ENCODE data around the gene WDHD1. TPM values are rescaled to one million over a fixed set of nuclear protein-coding genes. Genes with fewer than 3 reads are reported as not detected.
"Not testable (repeated sequence)": the region's sequence is repeated elsewhere in the genome, so short reads cannot be mapped to it uniquely, and the experiment has no call there.

Gene WDHD1
- total RNA-seq, 3 donors from 2014 or later, result 40.6 to 47.8 (median 43.1) TPM

GRCh38 chr14:55053018-55053417 lies 26.1 kb upstream of the WDHD1 start:
- H3K36me3 Mint-ChIP-seq (ENCODE audit: insufficient read depth), result peaks cover 15% of the 10 kb centered on the region
- peaks cover 46% of the 10 kb centered on the region for H3K4me1 Mint-ChIP-seq (ENCODE audit: low read depth)
- no peaks in the 10 kb centered on the region for H3K27me3 Mint-ChIP-seq (ENCODE audit: low read depth)
- ATAC-seq, result no peak
- DNase-seq, result no peak
- H3K4me3 Mint-ChIP-seq, result peak overlapping the region; percentile 92
- no peaks in the 10 kb centered on the region for H3K9me3 Mint-ChIP-seq

- H3K27me3 Mint-ChIP-seq (ENCODE audit: low read depth), result no peaks in the 10 kb centered on the region
- H3K4me1 Mint-ChIP-seq (ENCODE audit: low read depth), result peaks cover 45% of the 10 kb centered on the region
- ATAC-seq (peak; percentile 20 to 30), DNase-seq (no peak)
- H3K9me3 Mint-ChIP-seq, result no peaks in the 10 kb centered on the region
- peak overlapping the region; percentile 92 for H3K4me3 Mint-ChIP-seq
- H3K36me3 Mint-ChIP-seq (ENCODE audit: insufficient read depth), result peaks cover 14% of the 10 kb centered on the region
Measured at GRCh38 chr14:55052269-55052930, 25.5 kb upstream of the WDHD1 start.

- peak within 1 kb of the TSS; percentile 92 for H3K4me3 Mint-ChIP-seq
- peak; percentile 89 for DNase-seq
- H3K27me3 Mint-ChIP-seq (ENCODE audit: low read depth), result no peaks in the 10 kb centered on the region
- H3K9me3 Mint-ChIP-seq, result no peaks in the 10 kb centered on the region
- H3K36me3 Mint-ChIP-seq (ENCODE audit: insufficient read depth), result peaks cover 14% of the 10 kb centered on the region
- peak; percentile 94 for ATAC-seq
- peaks cover 45% of the 10 kb centered on the region for H3K4me1 Mint-ChIP-seq (ENCODE audit: low read depth)
Measured at GRCh38 chr14:55051423-55052268, 24.7 kb upstream of the WDHD1 start, which contains the start of gene MAPK1IP1L. Gene MAPK1IP1L, plus strand, starts transcription at chr14:55051647. Its CDS starts 10,037 bp downstream, at chr14:55061684.

- Mint-ChIP-seq H3K9me3 (no peaks in the 10 kb centered on the region), H3K4me3 (peak overlapping the region; percentile 92), H3K27me3 (ENCODE audit: low read depth) (no peaks in the 10 kb centered on the region), H3K4me1 (ENCODE audit: low read depth) (peaks cover 42% of the 10 kb centered on the region), H3K36me3 (ENCODE audit: insufficient read depth) (peaks cover 14% of the 10 kb centered on the region)
- ATAC-seq (peak in 1 of 2 donors; percentile 7), DNase-seq (no peak)
Measured at GRCh38 chr14:55051165-55051422, 24.2 kb upstream of the WDHD1 start.

GRCh38 chr14:55048900-55049436 lies 22.1 kb upstream of the WDHD1 start:
- Mint-ChIP-seq H3K4me3 (no peak overlapping the region), H3K36me3 (ENCODE audit: insufficient read depth) (peaks cover 10% of the 10 kb centered on the region), H3K27me3 (ENCODE audit: low read depth) (no peaks in the 10 kb centered on the region), H3K4me1 (ENCODE audit: low read depth) (peaks cover 34% of the 10 kb centered on the region), H3K9me3 (no peaks in the 10 kb centered on the region)
- DNase-seq (no peak), ATAC-seq (no peak)

GRCh38 chr14:55047301-55048053 lies 20.6 kb upstream of the WDHD1 start:
- H3K36me3 Mint-ChIP-seq (ENCODE audit: insufficient read depth), result peaks cover 13% of the 10 kb centered on the region
- no peak for DNase-seq
- ATAC-seq, result no peak
- H3K9me3 Mint-ChIP-seq, result no peaks in the 10 kb centered on the region
- no peaks in the 10 kb centered on the region for H3K27me3 Mint-ChIP-seq (ENCODE audit: low read depth)
- peaks cover 21% of the 10 kb centered on the region for H3K4me1 Mint-ChIP-seq (ENCODE audit: low read depth)
- no peak overlapping the region for H3K4me3 Mint-ChIP-seq

- H3K36me3 Mint-ChIP-seq (ENCODE audit: insufficient read depth), result peaks cover 13% of the 10 kb centered on the region
- no peaks in the 10 kb centered on the region for H3K27me3 Mint-ChIP-seq (ENCODE audit: low read depth)
- peaks cover 12% of the 10 kb centered on the region for H3K4me1 Mint-ChIP-seq (ENCODE audit: low read depth)
- no peaks in the 10 kb centered on the region for H3K9me3 Mint-ChIP-seq
- DNase-seq (no peak), ATAC-seq (peak; percentile 32 to 57)
- no peak overlapping the region for H3K4me3 Mint-ChIP-seq
Measured at GRCh38 chr14:55045087-55045486, 18.2 kb upstream of the WDHD1 start.

GRCh38 chr14:55043528-55043927 lies 16.6 kb upstream of the WDHD1 start:
- no peak for ATAC-seq
- H3K4me3 Mint-ChIP-seq, result no peak overlapping the region
- no peak for DNase-seq
- H3K27me3 Mint-ChIP-seq (ENCODE audit: low read depth), result no peaks in the 10 kb centered on the region
- no peaks in the 10 kb centered on the region for H3K9me3 Mint-ChIP-seq
- H3K36me3 Mint-ChIP-seq (ENCODE audit: insufficient read depth), result peaks cover 24% of the 10 kb centered on the region
- H3K4me1 Mint-ChIP-seq (ENCODE audit: low read depth), result peaks cover 13% of the 10 kb centered on the region

- ATAC-seq (peak; percentile 25 to 43), DNase-seq (no peak)
- Mint-ChIP-seq H3K4me1 (ENCODE audit: low read depth) (peaks cover 6% of the 10 kb centered on the region), H3K9me3 (no peaks in the 10 kb centered on the region), H3K27me3 (ENCODE audit: low read depth) (no peaks in the 10 kb centered on the region), H3K4me3 (no peak overlapping the region), H3K36me3 (ENCODE audit: insufficient read depth) (peaks cover 39% of the 10 kb centered on the region)
Measured at GRCh38 chr14:55038708-55039107, 11.8 kb upstream of the WDHD1 start.

- peaks cover 33% of the 10 kb centered on the region for H3K36me3 Mint-ChIP-seq (ENCODE audit: insufficient read depth)
- not testable (repeated sequence) for H3K4me1 Mint-ChIP-seq (ENCODE audit: low read depth); H3K27me3 Mint-ChIP-seq (ENCODE audit: low read depth); DNase-seq; H3K4me3 Mint-ChIP-seq; H3K9me3 Mint-ChIP-seq
- peak in 1 of 2 donors; percentile 10 for ATAC-seq
Measured at GRCh38 chr14:55037995-55038394, 11.1 kb upstream of the WDHD1 start.

GRCh38 chr14:55031190-55031589 lies 4.3 kb upstream of the WDHD1 start:
- no peak overlapping the region for H3K4me3 Mint-ChIP-seq
- H3K27me3 Mint-ChIP-seq (ENCODE audit: low read depth), result no peaks in the 10 kb centered on the region
- ATAC-seq, result no peak
- H3K4me1 Mint-ChIP-seq (ENCODE audit: low read depth), result peaks cover 34% of the 10 kb centered on the region
- no peaks in the 10 kb centered on the region for H3K9me3 Mint-ChIP-seq
- no peak for DNase-seq
- H3K36me3 Mint-ChIP-seq (ENCODE audit: insufficient read depth), result peaks cover 12% of the 10 kb centered on the region

- peaks cover 43% of the 10 kb centered on the region for H3K4me1 Mint-ChIP-seq (ENCODE audit: low read depth)
- H3K9me3 Mint-ChIP-seq, result no peaks in the 10 kb centered on the region
- H3K27me3 Mint-ChIP-seq (ENCODE audit: low read depth), result no peaks in the 10 kb centered on the region
- no peak for ATAC-seq
- peak overlapping the region; percentile 95 for H3K4me3 Mint-ChIP-seq
- H3K36me3 Mint-ChIP-seq (ENCODE audit: insufficient read depth), result peaks cover 8% of the 10 kb centered on the region
- no peak for DNase-seq
Measured at GRCh38 chr14:55028476-55028875, 1.6 kb upstream of the WDHD1 start.

GRCh38 chr14:55028066-55028465 lies 1.2 kb upstream of the WDHD1 start:
- DNase-seq, result no peak
- Mint-ChIP-seq H3K4me1 (ENCODE audit: low read depth) (peaks cover 43% of the 10 kb centered on the region), H3K27me3 (ENCODE audit: low read depth) (no peaks in the 10 kb centered on the region), H3K9me3 (no peaks in the 10 kb centered on the region), H3K4me3 (peak overlapping the region; percentile 95), H3K36me3 (ENCODE audit: insufficient read depth) (peaks cover 7% of the 10 kb centered on the region)
- no peak for ATAC-seq

GRCh38 chr14:55026441-55026792 lies 482 bp downstream of the WDHD1 start:
- no peaks in the 10 kb centered on the region for H3K27me3 Mint-ChIP-seq (ENCODE audit: low read depth)
- H3K4me3 Mint-ChIP-seq, result peak overlapping the region; percentile 95
- no peak for ATAC-seq
- peaks cover 7% of the 10 kb centered on the region for H3K36me3 Mint-ChIP-seq (ENCODE audit: insufficient read depth)
- H3K4me1 Mint-ChIP-seq (ENCODE audit: low read depth), result peaks cover 44% of the 10 kb centered on the region
- no peaks in the 10 kb centered on the region for H3K9me3 Mint-ChIP-seq
- DNase-seq, result no peak

Data from activated T-cell treated with anti-CD3 and anti-CD28 coated beads, Interleukin-2, amount 50 U/mL, for 4 hours (primary cell).